ENCODE data around the gene GALNT9.
A peak's percentile ranks its signal among the peaks of the same experiment; 100 is the strongest.

The GALNT9 gene

DNA sequence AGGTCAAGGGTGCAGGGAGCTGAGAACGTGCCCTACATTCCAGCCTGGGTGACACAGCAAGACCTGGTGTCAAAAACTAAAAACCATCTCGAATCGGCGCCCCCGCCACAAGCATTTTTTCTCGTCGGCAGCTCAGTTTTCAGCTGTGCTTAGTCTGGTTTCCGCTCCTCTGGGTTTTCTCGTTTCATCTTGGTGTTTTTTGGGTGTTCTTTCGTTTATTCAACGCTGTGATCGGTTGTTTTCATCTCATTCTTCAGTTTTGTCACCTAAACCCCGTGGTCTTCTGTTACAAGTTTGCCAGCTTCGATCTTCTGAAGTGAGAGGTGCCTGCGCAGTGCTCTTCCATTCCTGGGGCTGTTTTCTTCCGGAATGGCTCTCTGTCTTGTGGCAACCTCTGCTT lies 143.7 kb downstream of the GALNT9 start:
- no peak for DNase-seq (ENCODE audit: low read depth, low spot score)

DNA sequence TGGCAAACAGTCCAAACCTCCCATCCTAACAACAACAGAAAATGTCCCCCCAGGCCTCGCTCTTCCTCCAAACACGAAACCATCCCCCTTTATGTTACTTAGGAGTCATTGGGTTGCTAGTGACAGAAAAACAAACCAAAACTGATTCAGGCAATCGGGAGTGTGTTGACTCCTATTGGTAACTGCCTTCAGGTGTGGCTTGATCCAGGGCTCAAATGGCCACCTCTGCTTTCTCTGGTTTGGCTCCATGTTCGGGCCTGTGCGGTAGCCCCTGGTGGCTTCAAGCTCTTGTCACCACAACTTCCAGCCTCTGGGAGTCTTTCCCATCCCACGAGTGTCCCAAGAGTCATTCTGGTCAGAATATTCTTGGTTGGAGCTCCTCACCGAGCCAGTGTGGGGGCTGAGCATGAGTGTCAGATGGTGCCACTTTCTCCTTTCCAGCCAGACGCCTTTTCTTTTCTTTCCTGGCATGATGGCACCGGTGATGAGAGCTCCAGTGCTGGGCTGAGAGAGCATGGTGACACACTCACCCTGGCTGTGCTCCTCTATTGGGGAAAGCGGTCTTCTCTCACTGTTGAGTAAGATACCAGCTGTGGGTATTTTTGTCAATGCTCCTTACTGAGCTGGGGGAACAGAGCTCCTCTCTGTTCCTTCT lies 146.6 kb downstream of the GALNT9 start:
- DNase-seq (ENCODE audit: low read depth, low spot score), result no peak

DNA sequence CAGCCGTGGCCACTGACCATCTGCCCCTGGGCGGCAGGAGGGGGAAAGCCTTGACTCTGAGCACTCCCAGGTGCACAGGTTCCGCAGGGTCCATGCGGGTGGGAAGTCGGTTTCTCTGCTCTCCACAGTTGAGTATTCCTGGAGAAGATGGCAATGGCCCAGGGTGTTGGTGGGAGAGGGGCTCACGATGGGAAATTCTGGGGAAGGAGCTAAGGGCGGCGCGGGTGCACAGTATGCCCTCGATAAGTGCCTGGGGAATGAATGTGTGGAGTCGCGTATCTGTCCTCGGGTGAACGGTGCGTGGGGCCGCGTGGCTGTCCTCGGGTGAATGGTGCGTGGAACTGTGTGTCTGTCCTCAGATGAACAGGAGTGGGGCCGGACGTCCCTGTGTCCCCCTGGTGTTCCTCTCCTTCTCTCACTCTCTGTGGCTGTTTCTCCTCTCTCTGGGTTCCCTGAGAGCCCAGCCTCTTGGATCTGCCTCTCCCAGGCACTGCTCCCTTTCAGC lies 147.1 kb downstream of the GALNT9 start:
- DNase-seq (ENCODE audit: low read depth, low spot score), result no peak

DNA sequence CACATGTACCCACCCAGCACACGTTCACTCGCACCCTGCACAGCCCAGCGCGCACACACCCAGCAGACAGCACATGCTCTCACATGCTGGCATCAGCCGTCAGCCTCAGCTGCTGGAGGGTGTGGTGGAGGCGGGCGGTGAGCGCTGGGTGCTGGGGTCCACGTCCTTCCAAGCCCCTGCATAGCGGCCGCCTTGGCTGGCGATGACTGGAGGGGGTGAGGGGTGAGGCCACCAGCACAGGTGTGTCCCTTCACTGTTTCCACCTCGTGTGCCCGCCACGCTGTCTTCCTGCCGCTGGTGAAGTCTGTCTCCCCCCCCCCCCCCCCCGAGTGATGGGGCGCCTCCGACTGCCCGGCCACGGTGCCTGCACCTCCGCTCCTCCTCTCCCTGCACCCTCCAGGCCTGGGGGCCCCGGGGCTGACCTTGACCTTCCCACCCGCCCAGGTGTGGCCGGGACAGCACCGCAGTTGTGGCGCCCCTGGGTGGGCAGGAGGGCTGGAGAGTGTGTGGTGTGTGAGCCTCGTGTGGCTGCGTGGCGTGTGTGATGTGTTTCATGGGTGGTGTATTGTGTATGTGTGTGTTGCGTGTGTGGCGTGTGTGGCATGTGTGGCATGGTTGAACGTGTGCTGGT lies 147.7 kb downstream of the GALNT9 start:
- DNase-seq (ENCODE audit: low read depth, low spot score), result no peak

DNA sequence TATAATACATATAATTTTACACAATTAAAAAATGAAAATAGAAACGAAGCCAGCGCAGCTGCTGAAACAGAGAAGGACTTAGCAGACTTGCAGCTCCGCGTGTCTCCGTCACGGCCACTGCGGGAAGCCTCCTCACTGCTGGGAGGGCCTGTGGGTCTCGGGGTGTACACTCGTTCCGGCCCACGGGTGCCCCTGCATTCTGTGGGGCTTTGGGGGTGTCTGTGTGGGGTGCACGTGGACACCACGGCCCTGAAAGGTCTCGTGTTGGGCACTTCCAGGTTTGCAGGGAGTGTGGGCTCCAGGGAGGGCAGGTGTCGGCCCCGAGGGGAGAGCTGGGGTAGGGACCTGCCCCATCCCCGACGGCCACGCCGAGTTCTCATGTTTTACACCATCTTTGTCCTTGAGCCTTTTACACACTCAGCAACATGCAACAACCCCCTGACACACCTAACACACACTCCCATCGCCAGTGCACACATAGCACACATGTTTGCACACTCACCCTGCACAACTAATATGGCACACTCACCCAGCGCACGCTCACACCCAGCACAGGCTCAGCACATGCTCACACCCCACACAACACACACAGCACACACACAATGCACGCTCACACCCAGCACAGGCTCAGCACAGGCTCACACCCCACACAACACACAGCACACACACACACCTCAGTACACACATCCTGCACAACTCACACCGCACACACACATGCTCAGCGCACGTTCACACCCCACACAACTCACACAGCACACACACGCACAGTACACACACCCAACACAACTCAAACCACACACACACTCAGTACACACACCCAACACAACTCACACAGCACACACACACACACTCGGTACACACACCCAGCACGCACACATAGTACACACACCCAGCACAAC lies 148.5 kb downstream of the GALNT9 start:
- DNase-seq (ENCODE audit: low read depth, low spot score), result no peak

DNA sequence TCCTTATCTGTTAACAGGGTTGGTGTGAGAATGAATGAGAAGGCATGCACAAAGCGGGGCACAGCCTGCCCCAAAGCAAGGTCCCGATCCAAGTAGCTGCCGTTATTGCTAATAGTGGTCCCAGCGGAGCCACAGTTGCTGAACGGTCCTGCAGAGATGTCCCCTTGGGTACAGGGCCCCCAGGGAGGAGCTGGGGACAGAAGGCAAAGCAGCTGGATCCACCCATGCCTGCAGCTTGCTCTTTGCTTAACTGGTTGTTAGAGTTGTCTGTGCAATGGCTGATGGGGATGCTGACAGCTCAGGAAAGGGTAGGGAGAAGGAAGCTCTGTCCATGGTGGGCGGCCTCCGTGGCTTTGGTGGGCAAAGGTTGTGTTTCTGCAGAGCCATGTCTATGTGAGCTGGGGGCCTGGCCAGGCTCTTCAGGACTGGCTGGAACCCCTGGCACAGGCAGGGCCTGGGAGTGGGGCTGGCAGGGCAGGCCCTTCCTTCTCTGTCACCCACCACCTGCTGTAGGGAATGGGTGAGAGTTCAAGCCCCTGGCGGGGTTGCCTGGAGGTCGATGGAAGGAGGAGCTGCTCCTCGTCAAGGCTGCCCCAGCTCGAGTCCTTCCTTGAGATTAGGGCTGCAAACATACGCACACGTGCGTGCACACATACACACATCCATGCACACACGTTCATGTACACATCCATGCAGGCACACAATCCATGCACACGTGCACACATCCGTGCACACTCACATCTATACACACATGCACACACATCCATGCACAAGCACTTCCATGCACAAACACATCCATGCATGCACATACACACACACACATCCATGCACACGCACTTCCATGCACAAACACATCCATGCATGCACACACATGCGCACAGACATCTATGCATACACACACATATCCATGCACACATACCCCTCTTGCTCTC lies 149.7 kb downstream of the GALNT9 start:
- no peak for DNase-seq (ENCODE audit: low read depth, low spot score)

DNA sequence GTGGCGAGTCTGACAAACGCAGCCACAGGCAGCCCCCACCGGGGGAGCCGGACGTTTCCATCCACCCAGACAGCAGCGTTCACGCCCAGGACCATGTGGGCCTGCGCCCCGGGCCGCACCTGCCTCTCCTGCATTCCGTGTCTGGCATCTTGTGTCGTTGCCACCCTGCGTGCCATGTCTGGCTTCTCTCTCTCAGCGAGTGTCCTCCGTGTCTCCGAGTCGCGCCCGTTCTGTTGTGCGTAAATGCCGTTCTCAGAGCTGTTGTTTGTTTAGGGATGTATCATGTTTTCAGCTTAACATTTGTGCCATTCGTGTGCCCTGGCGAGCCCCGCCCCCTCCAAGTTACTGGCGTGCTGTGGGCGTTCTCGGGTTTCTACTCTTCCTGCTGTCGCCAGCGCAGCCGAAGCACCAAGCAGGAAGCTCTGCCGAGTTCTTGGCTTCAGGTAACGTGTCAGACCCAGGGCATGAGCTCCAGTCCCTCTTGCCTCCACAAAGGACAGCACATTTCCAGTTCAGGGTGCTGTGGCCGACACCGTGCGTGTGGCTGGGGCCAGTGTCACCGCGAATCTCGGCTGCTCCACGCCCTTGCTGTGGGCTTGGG lies 150.5 kb downstream of the GALNT9 start:
- no peak for DNase-seq (ENCODE audit: low read depth, low spot score)

DNA sequence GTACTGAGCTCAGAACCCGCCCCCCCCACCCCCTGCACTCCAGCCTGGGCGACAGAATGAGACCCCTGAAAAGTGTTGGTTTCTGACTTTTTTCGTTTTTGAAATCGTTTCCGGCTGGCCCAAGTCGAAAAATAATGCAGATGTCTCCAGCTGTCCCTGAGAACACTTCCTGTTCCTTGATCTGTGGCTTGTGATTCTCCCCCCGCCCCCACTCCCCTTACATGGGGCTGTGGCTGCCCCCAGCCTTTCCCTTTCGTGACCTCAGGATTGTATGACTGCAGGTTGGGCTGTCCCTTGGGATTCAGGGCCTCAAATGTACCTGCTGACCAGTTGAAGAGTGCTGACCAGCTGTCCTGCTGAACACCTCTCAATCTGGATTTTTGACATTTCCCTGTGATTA lies 151.1 kb downstream of the GALNT9 start:
- DNase-seq (ENCODE audit: low read depth, low spot score), result no peak

DNA sequence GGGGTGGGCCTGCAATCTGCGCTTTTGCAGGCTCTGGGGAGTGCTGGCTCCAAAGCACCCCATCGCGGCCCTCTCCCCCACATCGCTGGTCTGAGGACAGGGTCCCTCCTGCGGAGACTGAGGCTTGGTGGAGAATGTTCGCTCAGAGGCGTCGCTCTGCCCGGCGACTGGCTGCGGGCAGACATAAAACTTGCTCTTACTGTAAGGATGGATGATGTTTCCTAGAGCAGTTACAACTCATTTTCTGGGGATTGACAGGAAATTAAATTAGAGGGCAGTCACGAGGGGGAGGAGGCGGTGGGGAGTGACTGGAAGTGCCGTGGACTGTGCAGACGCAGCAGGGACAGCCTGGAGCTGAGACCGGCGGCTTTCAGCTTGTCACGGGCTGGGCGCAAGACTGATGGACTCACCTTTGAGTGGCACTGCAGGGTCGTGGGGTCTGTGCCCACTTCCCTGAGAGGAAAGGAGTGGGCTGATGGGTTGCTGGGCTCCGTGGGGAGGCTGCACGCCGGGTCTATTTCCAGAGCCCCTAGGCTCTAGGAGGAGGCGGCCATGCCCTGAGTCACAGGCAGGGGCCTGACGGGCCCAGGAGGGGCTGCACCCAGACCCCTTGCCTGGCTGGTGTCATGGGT lies 152.4 kb downstream of the GALNT9 start:
- DNase-seq (ENCODE audit: low read depth, low spot score), result no peak

DNA sequence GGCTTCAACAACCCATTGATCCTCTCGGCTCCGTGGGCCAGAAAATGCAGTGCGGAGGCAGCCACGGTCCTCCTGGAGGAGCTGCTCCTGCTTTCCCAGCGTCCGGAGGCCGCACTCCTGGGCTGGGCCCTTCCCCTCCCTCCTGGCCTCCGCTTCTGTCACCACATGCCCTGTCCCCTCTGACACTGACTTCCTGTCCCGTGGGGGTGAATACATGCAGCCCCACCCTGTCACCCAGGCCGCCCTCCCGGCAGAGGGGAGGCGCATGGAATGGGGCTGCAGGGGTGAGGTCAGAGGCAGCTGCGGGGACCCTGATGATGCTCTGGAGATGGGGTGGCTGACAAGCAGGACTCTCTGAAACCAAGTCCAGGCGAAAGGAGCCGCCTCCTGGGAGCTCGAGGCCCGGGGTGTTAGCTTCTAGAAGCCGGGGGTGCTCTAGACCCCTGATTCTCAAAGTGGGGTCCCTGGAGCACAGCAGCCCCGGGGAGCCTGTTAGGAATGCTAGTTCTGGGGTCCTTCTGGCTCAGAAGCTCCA lies 152.9 kb downstream of the GALNT9 start:
- DNase-seq (ENCODE audit: low read depth, low spot score), result no peak

DNA sequence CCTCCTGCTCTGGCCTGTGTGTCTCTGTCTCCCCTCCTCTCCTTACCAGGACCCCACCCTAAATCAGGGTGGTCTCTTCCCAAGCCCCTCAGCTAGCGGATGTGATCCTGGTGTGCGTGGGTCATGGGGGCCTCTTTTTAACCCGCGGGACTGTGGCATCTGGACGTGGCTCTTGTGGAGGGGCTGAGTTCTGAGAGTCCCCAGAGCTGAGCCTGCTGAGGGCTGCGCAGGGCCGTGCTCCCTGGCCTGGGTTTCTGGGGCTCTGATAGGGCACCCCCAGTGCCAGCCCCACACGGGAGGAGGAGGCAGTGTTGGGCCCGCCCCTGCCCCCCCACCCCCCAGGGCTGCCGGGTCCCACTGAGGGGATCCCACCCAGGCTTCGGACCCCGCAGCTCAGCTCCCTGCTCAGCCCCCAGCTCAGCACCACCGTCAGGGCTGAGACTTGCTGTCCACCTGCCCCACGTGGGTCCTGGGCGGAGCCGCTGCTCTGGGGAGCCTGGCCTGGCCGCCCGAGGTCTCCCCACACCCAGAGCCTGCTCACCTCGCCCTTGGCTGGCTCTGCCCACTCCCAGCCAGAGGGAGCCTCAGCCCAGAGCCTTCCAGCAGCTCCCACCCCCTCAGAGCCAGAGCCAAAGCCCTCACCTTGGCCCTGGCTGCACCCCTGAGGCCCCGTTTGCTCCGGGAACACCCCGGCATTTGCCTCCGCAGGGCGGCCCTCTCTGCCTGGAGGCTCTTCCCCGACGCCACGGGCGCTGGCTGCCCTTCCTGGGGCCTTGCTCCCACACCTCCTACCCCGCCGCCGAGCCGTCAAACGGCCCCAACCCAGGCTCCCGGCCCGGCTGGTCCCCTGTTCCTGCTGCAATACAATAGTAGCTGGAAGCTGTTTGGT lies 153.6 kb downstream of the GALNT9 start:
- DNase-seq (ENCODE audit: low read depth, low spot score), result no peak

DNA sequence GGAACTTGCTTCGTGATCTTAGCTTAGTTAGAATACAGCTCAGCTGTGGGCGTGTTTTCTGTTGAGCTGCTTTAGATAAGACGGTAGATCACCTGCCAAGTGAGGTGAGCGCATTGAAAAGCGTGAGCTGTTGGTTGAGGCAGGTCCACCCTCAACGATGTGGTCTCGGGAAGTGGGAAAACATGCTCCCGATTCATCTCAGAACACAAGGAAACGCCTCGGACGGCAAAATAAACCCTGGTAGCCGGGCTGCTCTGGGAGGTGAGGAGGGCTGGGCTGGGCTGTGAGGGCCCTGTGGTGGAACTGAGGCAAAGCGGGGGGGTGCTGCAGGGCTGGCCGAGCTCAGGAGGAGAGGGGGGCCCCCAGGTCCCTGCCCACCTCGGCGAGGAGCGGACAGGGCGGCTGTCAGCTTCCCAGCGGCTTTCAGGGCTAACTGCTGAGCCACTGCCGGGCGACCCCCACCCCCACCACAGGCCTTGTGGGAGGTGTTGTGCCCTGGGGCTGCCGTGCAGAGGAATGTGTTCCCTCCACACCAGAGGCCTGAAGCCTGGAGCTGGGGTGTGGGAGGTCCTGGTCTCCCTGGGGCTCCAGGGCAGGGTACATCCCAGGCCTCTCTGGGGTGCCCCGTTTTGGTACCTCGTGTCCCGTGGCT lies 154.4 kb downstream of the GALNT9 start:
- DNase-seq (ENCODE audit: low read depth, low spot score), result peak; percentile 78

DNA sequence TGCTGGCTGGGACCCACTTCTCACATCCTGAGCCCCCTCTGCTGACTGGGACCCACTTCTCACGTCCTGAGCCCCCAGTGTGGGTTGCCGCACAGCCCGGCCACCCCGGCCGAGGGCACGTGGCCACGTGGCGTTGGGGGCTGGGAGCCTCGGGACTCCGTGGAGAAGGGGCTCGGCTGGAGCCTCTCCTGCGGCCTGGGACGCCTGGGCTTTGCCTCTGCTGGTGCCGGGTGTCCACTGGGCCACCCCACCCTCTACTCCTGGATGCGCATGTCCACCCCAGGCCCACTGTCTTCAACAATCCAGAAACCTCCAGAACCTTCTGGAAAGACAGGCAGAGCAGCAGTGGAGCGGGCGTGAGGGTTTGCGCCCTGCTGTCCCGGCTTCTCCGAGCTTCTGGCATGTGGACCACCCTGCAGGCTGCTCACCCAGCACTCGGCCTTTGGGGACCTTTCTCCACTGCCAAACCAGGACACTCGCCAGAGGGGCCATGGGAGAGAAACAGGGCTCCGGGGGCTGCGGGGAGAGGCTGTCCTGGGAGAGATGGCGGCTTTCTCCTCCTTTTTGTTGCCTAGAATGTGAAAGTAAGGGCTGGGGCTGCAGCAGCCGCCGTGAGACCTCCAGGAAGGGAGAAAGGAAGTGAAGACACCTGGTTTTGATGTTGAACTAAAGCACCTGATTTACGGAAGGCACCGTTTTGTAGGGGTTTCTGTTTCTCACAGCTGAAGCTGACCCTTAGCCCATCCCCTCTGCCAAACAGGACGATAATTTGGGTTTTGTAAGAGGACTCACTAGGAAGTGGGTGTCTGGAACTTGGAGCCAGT lies 155.2 kb downstream of the GALNT9 start:
- no peak for DNase-seq (ENCODE audit: low read depth, low spot score)

DNA sequence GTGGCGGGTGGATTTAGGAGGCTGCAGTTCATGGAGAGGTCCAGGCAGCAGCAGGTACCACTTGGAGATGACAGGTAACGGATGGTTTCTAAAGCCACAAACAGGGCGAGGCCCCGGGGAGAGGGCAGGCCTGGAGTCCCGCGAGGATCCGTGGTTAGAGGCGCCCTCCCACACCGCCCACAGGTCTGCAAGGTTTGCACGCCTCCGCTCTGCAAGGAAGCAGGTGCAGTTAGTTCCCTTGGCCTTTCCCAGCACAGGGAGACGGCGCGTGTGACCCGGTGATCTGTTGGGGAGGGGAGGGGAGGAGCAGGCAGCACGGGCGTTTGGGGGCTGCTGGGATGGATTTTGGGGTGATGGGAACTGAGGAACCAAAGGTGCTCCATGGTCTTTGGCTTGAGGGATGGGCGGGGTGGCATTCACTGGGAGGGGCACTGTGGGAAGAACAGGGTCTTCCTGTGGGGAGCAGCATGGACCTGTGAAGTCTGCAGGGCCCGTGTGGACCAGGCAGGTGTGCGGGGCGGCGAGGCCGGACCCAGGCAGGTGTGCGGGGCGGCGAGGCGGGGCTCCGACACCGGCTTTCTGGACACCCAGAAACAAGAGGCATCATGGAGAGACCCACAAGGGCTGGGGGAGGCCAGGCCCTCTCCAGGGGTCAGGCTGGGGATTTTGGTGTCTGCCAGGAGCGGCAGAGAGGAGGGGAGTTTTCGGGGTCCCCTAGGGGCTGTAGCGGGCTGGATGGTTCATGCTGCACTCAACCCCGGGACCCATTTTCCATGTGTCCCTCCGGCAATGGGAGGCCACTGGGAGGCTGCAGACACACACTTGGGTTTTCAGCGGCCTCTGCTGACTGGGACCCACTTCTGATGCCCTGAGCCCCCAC lies 156.0 kb downstream of the GALNT9 start:
- DNase-seq (ENCODE audit: low read depth, low spot score), result no peak

DNA sequence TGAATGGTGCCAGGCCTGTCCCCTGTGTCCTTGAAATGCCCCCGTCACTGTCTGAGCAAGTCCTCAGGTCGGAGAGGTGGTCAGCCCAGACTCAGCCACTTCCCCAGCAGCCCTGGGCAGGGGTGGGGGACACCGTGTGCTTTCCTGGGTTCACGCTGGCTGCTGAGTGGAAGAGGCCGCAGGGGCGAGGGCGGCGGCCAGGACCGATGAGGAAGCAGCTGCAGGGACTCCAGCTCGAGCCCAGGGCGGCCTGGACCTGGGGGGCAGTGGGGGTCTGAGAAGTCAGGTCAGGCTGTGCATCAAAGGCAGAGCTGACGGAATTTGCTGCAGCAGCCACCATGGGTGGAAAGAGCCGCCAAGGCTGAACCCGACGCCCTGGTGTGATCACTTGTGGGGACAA lies 156.8 kb downstream of the GALNT9 start:
- no peak for DNase-seq (ENCODE audit: low read depth, low spot score)

DNA sequence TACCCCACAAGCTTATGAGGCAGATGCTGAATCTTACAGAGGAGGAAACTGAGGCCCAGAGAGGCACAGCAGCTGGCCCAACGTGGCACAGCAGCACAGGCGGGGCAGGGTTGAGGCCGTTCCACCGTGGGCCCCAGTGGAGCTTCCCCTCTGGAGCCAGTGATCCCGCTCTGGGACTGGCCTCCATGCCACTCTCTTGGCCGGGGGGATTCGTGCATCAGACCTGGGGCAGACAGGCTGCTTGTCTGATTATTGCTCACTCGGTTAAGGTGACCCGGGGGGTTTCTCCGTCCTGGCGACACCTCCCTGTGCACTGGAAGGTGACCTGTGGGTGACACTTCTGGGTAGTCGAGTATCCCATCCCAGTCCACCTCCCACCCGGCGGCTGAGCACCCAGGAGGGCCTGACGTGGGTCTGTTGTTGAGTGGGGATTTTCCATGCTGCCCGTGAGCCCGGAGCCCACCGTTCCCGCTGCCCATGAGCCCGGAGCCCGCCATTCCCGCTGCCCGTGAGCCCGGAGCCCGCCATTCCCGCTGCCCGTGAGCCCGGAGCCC lies 157.3 kb downstream of the GALNT9 start:
- no peak for DNase-seq (ENCODE audit: low read depth, low spot score)
